Sigmoid colon (tissue), 7 donors: Measurements from ENCODE around the gene CAPN15. TPM values are rescaled to one million over a fixed set of nuclear protein-coding genes. Genes with fewer than 3 reads are reported as not detected.
A peak's percentile ranks its signal among the peaks of the same experiment; 100 is the strongest.

Source experiments
- DNase-seq: peaks from one replicate; pipeline ENCODE4 v3.0.0-alpha.2; 2019
- H3K27ac ChIP-seq, 4 donors: fragments of 200-600 bp; sonication (generic); one replicate each; pipeline ENCODE4 v1.5.1; 2016 to 2019; ENCODE audit warnings: mild to moderate bottlenecking in 1 of 4
- H3K27me3 ChIP-seq, 3 donors: fragments of 200-600 bp; sonication (generic); one replicate each; pipeline ENCODE4 v1.5.1; 2019; ENCODE audit warnings: mild to moderate bottlenecking in 1 of 3
- H3K36me3 ChIP-seq, 4 donors: fragments of 200-600 bp; sonication (generic); one replicate each; pipeline ENCODE4 v1.5.1; 2016 to 2019
- H3K4me1 ChIP-seq, 4 donors: fragments of 200-600 bp; sonication (generic); one replicate each; pipeline ENCODE4 v1.5.1; 2017 to 2019
- H3K4me3 ChIP-seq, 4 donors: fragments of 200-600 bp; sonication (generic); one replicate each; pipeline ENCODE4 v1.5.1; 2017 to 2019; ENCODE audit warnings: mild to moderate bottlenecking in 2 of 4, moderate library complexity in 1 of 4
- H3K9me3 ChIP-seq, 4 donors: fragments of 200-600 bp in 3 of 4; sonication (generic) in 3 of 4; one replicate each; pipeline versions ENCODE4 v1.5.1 to v1.6.1; 2013 to 2019
- EP300 ChIP-seq, 4 donors: sonication (generic); formaldehyde crosslinking; IDR thresholded peaks; one replicate each; pipeline ENCODE4 v1.6.1; 2017; ENCODE audit warnings: antibody characterized with exemption in 4 of 4
- POLR2A ChIP-seq, 2 donors: fragments of 450-650 bp; IDR thresholded peaks; one replicate each; pipeline ENCODE4 v1.6.1; 2016; ENCODE audit warnings: antibody characterized with exemption in 2 of 2, mild to moderate bottlenecking in 2 of 2, moderate library complexity in 2 of 2
- POLR2AphosphoS5 ChIP-seq, 4 donors: sonication (generic); formaldehyde crosslinking; IDR thresholded peaks; one replicate each; pipeline ENCODE4 v1.6.1; 2017; ENCODE audit warnings: antibody characterized with exemption in 4 of 4
- WGBS, 2 donors: extraction: QIAGEN DNeasy Blood & Tissue Kit; methylation state at CpG; one replicate each; pipeline ENCODE4 v1.1.7; 2013; 5-methylcytosine and 5-hydroxymethylcytosine counted together
- intact Hi-C: fragments of 100-400 bp; cut with DNase I; formaldehyde crosslinking; loops from one replicate; pipeline ENCODE4 v1.15.1; 2023
- polyA plus RNA-seq, 3 donors: library from polyadenylated mRNA; stranded (reverse); fragments of 200-250 nt; gene quantifications; one replicate each; pipeline ENCODE4 v1.2.3, GENCODE V29; 2013
- total RNA-seq, 4 donors: library from RNA; depleted of rRNA; stranded (reverse); fragments of >200 nt; gene quantifications; one replicate each; pipeline ENCODE4 v1.1.0, GENCODE V29; 2016
- TF ChIP-seq, protein P1 (sequence below), 4 experiments: fragments of 450-650 bp in 3 of 4; fragments of 200-600 bp in 1 of 4; IDR thresholded peaks; one replicate each; pipeline ENCODE4 v1.5.1; 2016 to 2019; ENCODE audit warnings: antibody characterized with exemption in 4 of 4, mild to moderate bottlenecking in 3 of 4, moderate library complexity in 2 of 4
- donor health status: healthy with polysubstance abuse.
- donor health status: Bipolar disorder and iron deficiency.
- donor health status: healthy.

CAPN15 gene
- total and polyA plus RNA-seq, 7 donors = 10.3 to 85.8 (median 24.4) TPM

DNA sequence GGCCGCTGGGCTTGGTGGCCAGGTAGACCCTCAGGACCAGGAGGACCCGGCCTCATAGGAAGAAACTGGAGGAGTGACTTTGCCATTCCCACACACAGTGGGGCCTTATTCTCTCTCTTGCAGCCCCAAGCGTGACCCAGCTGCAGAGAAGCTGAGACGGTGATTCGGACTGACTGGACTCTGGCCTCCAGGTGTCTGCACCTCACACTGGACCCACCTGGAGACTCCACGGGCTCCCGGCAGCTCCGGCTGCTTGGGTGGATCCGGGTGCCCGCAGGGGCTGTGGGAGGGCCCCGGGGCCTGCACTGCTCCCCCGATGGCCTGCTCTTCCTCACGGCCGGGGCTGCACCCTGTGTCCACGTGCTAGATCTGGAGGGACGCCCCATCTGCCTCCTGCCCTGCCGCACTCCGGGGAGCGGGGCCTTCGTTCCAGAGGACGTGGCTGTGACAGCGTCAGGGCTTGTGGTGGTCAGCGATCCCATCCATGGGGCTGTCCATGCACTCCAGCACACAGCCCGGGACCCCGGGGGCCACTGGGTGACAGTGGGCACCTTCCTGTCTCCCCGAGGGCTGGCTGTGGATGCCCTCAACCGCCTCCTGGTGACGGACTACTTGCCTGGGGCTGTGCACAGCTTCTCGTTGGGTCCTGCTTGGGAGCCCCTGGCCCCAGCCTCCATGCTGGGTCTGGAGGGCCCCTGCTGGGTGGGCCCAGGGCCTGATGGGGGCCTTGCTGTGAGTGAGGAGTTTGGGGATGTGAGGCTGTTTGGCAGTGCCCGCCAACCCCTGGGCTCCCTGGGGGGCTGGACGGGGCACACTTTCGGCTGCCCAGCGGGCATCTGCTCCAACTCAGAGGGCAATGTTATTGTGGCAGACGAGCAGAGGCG, 40.1 kb downstream of the CAPN15 start:
- intact Hi-C loops = no loop called here

DNA sequence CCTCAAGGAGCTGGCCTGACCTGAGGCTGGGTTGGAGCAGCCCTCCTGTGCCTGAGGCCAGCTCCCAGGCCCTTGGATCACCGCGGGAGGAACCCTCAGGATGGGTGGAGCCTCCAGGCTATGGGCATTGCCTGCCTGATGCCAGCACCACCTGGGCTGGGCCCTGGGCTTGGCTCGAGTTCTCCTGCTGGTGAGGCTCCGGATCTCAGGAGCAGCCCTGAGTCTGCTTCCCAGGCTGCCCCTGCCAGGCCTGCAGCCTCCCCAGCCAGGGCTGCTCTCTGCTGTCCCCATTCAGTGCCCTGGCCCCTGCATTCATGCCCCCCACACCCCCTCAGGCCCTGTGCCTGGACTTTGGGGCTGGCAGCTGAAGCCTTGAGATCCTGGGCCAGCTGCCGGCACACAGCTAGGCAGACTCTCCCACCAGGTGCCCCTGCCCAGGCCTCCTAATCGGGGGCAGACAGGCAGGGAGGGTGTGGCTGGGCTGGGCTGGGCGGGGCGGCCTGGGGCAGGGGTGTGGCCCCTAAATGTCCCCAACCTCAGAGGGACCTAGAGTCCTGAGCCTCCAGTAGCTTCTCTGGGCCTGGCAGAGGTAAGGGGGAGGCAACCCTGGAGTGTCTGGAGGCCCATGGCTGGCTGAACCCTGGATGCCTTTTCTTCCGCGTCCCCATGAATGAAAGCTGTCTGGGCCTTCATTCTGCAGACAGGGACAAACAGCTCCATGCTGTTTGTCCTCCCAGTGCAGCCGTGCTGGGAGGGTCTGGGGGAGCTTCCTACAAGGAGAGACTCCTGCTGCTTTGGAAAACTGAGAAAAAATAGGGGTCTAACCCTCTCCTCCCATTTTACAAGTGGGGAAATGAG, 41.1 kb downstream of the CAPN15 start:
- 26 to 69% methylated on average over 11 of the region's 11 CpGs for WGBS, 2 donors
- peaks cover 0 to 11% (median 0%) of the 10 kb centered on the region in 3 donors for H3K27me3 ChIP-seq
- intact Hi-C loops = no loop called here
- H3K4me3 ChIP-seq = peak overlapping the region; percentile 77 to 98 (median 98)
- no peak for DNase-seq
- no peaks in the 10 kb centered on the region for H3K9me3 ChIP-seq
- TF ChIP-seq EP300 (IDR thresholded peaks at IDR 0.05) = no peak
- no peak for TF ChIP-seq POLR2AphosphoS5 (IDR thresholded peaks at IDR 0.05)
- TF ChIP-seq, protein P1, sequence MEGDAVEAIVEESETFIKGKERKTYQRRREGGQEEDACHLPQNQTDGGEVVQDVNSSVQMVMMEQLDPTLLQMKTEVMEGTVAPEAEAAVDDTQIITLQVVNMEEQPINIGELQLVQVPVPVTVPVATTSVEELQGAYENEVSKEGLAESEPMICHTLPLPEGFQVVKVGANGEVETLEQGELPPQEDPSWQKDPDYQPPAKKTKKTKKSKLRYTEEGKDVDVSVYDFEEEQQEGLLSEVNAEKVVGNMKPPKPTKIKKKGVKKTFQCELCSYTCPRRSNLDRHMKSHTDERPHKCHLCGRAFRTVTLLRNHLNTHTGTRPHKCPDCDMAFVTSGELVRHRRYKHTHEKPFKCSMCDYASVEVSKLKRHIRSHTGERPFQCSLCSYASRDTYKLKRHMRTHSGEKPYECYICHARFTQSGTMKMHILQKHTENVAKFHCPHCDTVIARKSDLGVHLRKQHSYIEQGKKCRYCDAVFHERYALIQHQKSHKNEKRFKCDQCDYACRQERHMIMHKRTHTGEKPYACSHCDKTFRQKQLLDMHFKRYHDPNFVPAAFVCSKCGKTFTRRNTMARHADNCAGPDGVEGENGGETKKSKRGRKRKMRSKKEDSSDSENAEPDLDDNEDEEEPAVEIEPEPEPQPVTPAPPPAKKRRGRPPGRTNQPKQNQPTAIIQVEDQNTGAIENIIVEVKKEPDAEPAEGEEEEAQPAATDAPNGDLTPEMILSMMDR (IDR thresholded peaks at IDR 0.05) = no peak
- no peak for TF ChIP-seq POLR2A (IDR thresholded peaks at IDR 0.05)
- H3K36me3 ChIP-seq = peaks cover 0 to 5% (median 0%) of the 10 kb centered on the region in 4 donors
- peak overlapping the region; percentile 80 to 87 (median 82) for H3K27ac ChIP-seq
- H3K4me1 ChIP-seq = peaks cover 0 to 53% (median 45%) of the 10 kb centered on the region in 4 donors

More for the DNA sequence above, 40.1 kb downstream of the CAPN15 start:
- peak overlapping the region in 3 of 4 donors; percentile 14 to 62 (median 44) for H3K27ac ChIP-seq
- DNase-seq = no peak
- H3K36me3 ChIP-seq = no peaks in the 10 kb centered on the region
- peaks cover 0 to 53% (median 45%) of the 10 kb centered on the region in 4 donors for H3K4me1 ChIP-seq
- TF ChIP-seq POLR2AphosphoS5 (IDR thresholded peaks at IDR 0.05) (no peak), EP300 (IDR thresholded peaks at IDR 0.05) (no peak), POLR2A (IDR thresholded peaks at IDR 0.05) (no peak)
- TF ChIP-seq, protein P1 (IDR thresholded peaks at IDR 0.05) = no peak
- peaks cover 0 to 11% (median 0%) of the 10 kb centered on the region in 3 donors for H3K27me3 ChIP-seq
- H3K4me3 ChIP-seq = peak overlapping the region in 2 of 4 donors; percentile 32 to 39
- H3K9me3 ChIP-seq = no peaks in the 10 kb centered on the region
- WGBS, 2 donors = 88 to 94% methylated on average over 35 of the region's 35 CpGs

DNA sequence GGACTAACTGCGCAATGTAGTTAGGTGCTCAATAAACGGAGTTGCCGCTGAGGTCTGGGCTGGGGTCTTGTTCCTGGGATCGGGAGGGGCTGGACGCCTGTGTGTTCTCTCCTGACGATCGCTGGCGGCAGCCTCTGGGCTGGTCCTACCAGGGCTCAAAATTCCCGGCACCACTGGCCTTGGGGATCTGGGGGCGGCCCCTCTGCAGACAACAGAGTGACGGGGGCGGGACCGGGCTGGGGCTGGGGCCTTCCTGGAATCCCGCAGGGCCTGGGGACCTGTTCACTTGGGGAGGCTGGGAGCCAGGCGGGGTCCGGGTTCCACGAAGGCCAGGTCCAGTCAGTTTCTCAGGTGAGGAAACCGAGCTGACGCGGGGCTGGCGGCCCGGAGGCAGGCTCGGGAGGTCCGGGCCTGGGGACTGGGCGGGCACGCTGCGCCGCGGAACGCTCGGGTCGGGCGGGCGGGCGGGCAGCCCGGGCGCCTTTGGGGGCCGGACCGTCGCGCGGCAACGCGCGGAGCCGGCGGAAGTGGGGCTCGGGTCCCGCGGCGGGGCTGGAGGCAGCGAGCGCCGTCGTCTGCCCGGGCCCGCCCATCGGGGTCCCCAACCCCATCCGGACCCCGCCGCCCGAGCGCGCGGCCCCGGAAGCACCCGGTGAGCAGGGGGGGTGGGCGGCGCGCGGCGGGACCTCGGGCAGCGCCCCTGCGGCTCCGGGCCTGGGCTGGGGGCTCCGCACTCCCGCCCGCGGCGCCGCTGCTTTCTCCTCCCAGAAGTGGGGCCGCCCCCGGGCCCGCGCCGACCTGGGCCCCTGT, 42.1 kb downstream of the CAPN15 start, which contains the start of gene PIGQ:
Gene PIGQ (plus strand): TSS at position 524 of the 810 bp plus-strand sequence. CDS start 4,107 bp downstream, outside the sequence.
- no peaks in the 10 kb centered on the region for H3K9me3 ChIP-seq
- peak within 1 kb of the TSS; percentile 80 to 87 (median 82) for H3K27ac ChIP-seq
- H3K27me3 ChIP-seq = peaks cover 0 to 2% (median 0%) of the 10 kb centered on the region in 3 donors
- 2% methylated on average over 87 of the region's 87 CpGs for WGBS, 2 donors
- H3K36me3 ChIP-seq = peaks cover 0 to 15% (median 4%) of the 10 kb centered on the region in 4 donors
- peak; percentile 84 for DNase-seq
- intact Hi-C loops = loop anchor here (1.0 kb wide), 1 partner anchor 20 kb away; no protein-coding TSS in a partner anchor
- H3K4me1 ChIP-seq = peaks cover 0 to 53% (median 45%) of the 10 kb centered on the region in 4 donors
- H3K4me3 ChIP-seq = peak within 1 kb of the TSS; percentile 77 to 98 (median 98)
- TF ChIP-seq POLR2AphosphoS5 (IDR thresholded peaks at IDR 0.05) = peak in 1 of 4 donors; percentile 60
- TF ChIP-seq, protein P1 (IDR thresholded peaks at IDR 0.05) = no peak
